MV-4-11 (cell line): Measurements from ENCODE around the gene IL17RC.
"Not testable (repeated sequence)": the region's sequence is repeated elsewhere in the genome, so short reads cannot be mapped to it uniquely, and the experiment has no call there.

Experiments used
- DNase-seq: peaks from one replicate; lab custom pipeline; 2025; lab: John Stamatoyannopoulos, UW

The IL17RC gene

DNA sequence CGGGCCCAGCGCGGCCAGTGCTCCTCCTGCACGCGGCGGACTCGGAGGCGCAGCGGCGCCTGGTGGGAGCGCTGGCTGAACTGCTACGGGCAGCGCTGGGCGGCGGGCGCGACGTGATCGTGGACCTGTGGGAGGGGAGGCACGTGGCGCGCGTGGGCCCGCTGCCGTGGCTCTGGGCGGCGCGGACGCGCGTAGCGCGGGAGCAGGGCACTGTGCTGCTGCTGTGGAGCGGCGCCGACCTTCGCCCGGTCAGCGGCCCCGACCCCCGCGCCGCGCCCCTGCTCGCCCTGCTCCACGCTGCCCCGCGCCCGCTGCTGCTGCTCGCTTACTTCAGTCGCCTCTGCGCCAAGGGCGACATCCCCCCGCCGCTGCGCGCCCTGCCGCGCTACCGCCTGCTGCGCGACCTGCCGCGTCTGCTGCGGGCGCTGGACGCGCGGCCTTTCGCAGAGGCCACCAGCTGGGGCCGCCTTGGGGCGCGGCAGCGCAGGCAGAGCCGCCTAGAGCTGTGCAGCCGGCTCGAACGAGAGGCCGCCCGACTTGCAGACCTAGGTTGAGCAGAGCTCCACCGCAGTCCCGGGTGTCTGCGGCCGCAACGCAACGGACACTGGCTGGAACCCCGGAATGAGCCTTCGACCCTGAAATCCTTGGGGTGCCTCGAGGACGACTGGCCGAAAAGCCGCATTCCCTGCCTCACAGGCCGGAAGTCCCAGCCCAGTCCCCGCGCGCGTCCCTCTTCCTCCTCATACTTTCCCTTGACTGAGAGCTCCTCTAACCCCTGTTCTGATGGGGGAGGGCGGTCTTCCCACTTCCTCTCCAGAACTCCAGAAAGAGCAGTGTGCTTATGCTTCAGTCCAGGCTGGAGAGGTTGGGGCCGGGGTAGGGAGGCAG is 1.4 kb upstream of the IL17RC start:
- peak; percentile 26 for DNase-seq

DNA sequence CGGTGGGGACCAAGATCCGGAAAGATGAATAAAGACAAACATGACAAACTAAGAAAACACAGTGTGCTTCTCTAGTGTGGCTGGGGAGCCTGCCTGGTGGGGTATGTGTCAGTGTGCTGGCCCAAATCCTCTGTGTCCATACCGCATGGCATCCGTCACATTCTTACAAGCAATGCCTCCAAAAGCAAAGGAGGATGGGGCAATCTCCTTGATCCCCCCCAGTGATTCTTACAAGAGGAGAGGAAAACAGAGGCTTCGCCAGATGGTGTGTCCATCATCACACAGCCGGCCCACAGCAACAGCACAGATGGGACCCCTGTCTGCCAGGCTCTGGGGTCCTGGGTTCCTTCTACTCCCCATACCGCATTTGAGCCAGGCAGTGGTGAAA is 558 bp upstream of the IL17RC start:
- no peak for DNase-seq

DNA sequence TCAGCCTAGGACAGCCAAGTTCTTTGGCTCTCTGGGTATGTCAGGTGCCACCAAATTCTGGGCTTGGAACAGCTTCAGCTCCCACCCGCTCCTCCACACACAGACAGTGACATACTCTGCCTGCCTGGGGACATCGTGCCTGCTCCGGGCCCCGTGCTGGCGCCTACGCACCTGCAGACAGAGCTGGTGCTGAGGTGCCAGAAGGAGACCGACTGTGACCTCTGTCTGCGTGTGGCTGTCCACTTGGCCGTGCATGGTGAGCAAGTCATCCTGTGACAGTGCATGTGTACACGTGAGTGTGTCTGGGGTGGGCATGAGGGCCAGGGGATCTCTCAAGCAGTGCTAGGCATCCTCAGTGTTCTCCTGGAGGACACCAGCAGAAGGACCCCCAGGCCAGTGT is 922 bp downstream of the IL17RC start:
- DNase-seq: no peak

DNA sequence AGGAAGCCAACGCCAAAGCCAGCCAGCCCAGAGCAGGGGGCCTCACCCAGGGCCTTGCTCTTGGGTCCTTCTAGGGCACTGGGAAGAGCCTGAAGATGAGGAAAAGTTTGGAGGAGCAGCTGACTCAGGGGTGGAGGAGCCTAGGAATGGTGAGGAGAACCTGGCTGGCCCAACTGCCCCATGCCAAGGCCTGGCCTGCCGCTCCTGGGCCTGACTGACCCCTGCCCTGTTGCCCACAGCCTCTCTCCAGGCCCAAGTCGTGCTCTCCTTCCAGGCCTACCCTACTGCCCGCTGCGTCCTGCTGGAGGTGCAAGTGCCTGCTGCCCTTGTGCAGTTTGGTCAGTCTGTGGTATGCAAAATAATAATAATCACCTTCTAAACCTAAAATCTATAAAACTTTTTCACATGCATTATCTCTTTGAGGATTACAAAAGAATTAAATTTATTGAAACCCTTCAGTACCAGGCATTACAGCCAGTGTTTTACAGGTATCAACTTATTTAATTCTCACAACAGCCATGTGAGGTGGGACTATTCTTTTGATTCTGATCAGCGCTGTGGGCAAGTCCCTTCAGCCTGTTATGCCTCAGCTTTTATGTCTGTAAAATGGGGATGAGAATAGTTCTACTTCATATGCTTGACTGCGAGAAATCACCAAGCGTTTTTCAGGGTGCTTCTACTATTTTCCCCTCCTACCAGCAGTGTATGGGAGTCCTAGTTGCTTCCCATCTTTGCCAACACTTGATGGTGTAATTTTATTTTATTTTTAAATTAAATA is 1.6 kb downstream of the IL17RC start:
- DNase-seq: no peak

DNA sequence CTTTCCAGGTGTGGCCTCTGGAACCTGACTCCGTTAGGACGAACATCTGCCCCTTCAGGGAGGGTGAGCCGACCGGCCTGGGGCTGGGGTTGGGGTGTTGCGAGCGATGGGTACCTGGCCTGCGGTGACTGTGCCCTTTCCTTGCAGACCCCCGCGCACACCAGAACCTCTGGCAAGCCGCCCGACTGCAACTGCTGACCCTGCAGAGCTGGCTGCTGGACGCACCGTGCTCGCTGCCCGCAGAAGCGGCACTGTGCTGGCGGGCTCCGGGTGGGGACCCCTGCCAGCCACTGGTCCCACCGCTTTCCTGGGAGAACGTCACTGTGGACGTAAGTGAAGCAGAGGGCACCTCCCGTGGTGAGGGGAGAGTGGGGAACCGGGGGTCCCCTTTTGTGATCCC is 11.3 kb downstream of the IL17RC start:
- DNase-seq: no peak

DNA sequence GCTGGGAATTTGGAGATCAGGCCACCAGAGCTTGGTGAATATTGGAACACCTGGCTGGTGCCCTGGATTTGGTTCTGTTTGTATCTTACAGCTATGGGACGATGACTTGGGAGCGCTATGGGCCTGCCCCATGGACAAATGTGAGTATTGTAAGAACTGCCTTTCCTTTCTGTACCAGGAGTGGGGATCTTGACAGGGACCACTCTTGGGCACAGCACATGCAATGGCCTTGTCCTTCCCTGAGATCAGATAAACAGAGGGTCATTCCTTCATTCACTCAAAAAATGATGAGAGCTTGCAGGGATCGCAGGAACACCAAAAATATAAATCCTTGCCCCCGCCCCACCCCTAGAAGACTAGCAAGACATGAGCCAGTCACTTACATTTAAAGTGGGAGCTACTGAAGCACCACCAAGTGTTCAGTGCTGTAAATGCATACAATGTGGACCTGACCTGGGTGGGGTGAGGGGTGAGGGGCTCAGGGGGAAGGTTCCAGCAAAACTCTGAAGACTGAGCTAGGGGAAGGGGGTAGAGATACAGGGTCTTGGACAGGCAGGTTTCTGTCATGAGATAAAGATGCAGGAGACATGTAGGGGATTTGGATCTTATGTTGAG is 14.0 kb downstream of the IL17RC start:
- DNase-seq: no peak

DNA sequence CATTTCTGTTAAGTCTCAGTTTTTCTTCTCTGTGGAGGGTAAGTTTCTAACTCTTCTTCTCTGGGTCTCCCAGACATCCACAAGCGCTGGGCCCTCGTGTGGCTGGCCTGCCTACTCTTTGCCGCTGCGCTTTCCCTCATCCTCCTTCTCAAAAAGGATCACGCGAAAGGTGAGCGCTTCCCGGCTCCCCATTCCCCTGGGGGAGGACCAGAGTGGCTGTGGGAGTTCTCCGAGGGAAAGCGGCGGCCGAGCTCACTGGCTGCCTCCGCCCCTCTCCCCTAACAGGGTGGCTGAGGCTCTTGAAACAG is 15.6 kb downstream of the IL17RC start:
- no peak for DNase-seq

GRCh38 chr3:9932843-9933560 is 16.1 kb downstream of the IL17RC start:
- DNase-seq: peak; percentile 73

DNA sequence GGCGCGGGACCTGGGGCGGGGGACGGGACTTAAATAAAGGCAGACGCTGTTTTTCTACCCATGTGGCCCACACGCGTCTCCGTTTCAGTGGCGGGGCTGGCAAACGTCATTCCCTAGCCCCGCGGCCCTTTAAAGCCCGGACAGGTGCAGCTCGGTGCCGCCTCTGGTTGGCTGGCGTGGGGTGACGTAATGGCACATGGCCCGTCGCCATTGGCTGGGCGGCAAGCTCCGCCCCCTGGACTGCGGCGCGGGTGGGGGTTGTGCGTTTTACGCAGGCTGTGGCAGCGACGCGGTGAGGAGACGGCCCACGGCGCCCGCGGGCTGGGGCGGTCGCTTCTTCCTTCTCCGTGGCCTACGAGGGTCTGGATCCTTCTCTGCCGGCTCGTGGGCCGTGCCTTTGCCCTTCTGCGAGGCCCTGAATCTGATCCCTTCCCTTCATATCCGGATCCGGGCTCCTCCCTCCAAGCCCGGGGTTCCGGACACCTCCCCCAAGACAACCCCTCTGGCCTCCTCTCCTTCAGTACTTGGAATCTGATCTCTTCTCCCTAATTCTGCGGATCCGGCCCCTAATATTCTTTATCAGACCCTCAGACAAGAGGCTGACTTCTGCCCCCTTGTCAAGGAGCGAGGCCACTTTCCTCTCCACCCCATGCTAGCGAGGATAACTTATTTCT is 16.8 kb downstream of the IL17RC start, which contains the start of gene CRELD1:
TSS of gene CRELD1 (plus strand) at position 274 of the 674 bp plus-strand sequence. CDS start 605 bp downstream, outside the sequence.
- DNase-seq: peak; percentile 97

- DNase-seq: peak; percentile 37
Observed at GRCh38 chr3:9934235-9934621, 17.3 kb downstream of the IL17RC start.

DNA sequence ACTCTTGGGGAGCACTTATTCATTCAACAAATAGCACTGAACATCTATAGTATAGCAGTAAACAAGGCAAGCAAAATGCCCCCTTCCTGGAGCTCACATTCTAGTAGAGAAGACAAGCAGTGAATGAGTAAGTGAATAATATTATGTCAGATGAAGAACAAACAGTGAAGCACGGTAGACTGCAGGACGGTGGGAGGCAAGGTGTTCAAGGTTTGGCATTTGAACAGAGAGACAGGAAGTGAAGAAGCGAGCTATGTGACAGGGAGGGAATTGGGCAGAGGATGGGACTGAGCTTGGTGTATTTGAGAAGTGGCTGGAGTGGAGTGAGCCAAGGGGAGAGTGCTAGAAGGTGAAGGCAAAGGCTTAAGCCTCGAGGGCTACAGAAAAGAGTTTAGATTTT is 18.1 kb downstream of the IL17RC start:
- DNase-seq: no peak

DNA sequence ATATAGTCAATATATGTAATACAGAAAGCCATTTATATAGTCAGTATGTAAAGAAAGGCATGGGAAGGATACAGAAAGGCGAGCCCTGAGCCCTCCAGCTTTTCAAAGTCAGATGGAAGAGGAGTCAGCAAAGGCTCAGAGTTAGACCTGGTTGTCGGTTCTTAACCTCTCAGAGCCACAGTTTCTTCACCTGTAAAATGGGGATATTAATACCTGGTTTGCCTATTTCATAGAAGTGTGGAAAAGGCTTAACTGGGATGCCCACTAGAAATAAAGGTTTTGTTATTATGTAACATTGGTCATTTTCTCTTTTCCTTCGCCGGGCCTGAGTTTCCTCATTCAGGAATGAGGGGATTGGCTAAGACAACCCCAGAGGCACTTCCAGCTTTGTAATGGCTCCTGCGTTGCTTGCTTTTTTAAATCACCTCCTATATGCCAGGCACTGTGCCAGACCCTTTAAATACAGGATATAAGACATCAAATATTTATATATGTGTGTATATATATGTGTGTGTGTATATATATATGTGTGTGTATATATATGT is 19.1 kb downstream of the IL17RC start:
- no peak for DNase-seq

DNA sequence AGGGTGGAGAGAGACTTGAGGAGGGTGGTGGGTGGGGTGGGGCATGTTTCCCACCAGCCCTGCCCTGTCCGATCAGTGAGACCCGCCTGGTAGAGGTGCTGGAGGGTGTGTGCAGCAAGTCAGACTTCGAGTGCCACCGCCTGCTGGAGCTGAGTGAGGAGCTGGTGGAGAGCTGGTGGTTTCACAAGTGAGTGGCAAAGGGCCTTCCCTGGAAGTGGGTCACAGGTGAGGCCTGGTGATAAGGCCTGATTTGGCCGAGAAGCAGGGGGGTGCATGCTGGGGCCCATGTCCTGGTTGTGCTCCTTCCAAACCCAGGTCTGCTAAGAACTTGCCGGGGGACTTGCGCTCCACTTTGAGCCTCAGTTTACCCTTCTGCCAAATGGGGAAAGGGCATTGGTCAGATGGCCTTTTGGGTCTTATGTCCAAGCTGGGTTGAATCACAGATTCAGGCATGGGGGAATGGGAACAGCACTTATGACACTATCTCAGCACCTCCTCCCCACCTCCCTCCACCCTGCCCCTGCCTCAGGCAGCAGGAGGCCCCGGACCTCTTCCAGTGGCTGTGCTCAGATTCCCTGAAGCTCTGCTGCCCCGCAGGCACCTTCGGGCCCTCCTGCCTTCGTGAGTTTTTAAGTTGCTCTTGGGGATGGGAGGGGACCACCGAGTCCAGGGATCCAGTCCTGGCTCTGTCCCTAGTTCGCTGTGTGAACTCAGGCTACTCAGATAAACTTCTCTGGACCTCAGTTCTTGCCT is 20.8 kb downstream of the IL17RC start:
- no peak for DNase-seq

DNA sequence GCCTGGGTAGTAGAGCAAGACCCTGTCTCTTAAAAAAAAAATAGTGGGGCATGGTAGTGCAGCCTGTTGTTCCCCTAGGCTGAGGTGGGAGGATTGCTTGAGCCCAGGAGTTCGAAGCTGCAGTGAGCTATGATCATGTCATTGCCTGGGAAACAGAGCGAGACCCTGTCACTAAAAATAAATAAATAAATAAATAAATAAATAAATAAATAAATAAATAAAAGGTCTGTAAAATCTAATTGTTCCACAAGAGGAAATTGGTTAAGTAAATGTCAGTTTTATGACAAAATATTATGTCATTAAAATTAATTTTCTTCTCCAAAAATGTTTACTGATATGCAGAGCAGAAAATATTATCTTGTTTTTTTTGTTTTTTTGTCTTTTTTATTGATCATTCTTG is 22.1 kb downstream of the IL17RC start:
- DNase-seq: no peak

DNA sequence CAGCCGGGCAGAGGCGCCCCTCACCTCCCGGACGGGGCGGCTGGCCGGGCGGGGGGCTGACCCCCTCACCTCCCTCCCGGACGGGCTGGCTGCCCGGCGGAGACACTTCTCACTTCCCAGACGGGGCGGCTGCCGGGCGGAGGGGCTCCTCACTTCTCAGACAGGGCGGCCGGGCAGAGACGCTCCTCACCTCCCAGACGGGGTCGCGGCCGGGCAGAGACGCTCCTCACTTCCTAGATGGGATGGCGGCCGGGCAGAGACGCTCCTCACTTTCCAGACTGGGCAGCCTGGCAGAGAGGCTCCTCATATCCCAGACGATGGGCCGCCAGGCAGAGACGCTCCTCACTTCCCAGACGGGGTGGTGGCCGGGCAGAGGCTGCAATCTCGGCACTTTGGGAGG is 23.0 kb downstream of the IL17RC start:
- not testable (repeated sequence) for DNase-seq

- no peak for DNase-seq
Observed at GRCh38 chr3:9940746-9941145, 23.8 kb downstream of the IL17RC start.

GRCh38 chr3:9942164-9942563 is 25.3 kb downstream of the IL17RC start:
- DNase-seq: no peak

GRCh38 chr3:9942934-9943690 is 26.2 kb downstream of the IL17RC start:
- DNase-seq: no peak

DNA sequence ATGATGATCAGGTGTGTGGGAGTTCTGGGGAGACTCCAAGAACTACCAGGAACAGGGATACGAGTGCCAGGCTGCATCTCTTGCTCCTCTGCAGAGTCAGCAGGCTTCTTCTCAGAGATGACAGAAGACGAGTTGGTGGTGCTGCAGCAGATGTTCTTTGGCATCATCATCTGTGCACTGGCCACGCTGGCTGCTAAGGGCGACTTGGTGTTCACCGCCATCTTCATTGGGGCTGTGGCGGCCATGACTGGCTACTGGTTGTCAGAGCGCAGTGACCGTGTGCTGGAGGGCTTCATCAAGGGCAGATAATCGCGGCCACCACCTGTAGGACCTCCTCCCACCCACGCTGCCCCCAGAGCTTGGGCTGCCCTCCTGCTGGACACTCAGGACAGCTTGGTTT is 27.4 kb downstream of the IL17RC start:
- DNase-seq: no peak

DNA sequence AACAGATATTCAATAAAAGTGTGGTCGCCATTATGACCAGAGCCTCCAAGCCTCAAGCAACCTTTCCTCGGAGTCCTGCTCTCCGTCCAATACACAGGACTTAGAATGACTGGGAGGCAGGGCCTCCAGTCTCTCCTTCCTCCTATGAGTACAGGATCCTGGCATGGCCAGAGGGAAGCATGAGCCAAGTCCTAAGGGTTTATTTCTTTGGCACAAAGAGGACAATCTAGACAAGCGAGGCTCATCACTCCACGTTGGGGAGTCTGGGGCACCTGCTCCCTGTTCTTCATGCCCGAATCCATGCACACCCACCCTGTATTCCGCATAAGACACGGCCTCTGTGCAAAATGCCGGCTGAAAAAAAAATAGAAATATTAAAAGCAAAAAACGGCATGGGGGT is 28.5 kb downstream of the IL17RC start:
- DNase-seq: no peak
